GM12878 (cell line): ENCODE data around the gene VIL1. TPM values are rescaled to one million over a fixed set of nuclear protein-coding genes. Genes with fewer than 3 reads are reported as not detected.

Experiments used
- ATAC-seq: fragments of 200-7000 bp; cut with Tn5 transposase; 3 replicates; pipeline ENCODE4 v1.9.1; 2020; ENCODE audit warnings: mild to moderate bottlenecking, moderate library complexity
- BruUV-seq: library from RNA; stranded (reverse); fragments of 400-500 nt; replicated peaks from 2 replicates; lab custom pipeline; 2021; lab: Mats Ljungman, UMichigan
- CTCF ChIA-PET: fragments of 300-600 bp; sonication (Branson Sonifier 250); formaldehyde crosslinking; extraction: SDS; loops from one replicate; lab custom pipeline; 2021; ENCODE audit warnings: inconsistent platforms; lab: Yijun Ruan, JAX
- POLR2A ChIA-PET: fragments of 350-600 bp; formaldehyde crosslinking; extraction: SDS; loops from one replicate; lab custom pipeline; 2021; ENCODE audit warnings: inconsistent platforms; lab: Charles Lee
- RAD21 ChIA-PET: fragments of 300-600 bp; sonication (Branson Sonifier 250); formaldehyde crosslinking; loops from one replicate; lab custom pipeline; 2023; ENCODE audit warnings: antibody characterized with exemption; ENCODE audit not compliant: unreplicated experiment; lab: Charles Lee
- SMC1A ChIA-PET: fragments of 300-600 bp; sonication (Branson Sonifier 250); formaldehyde crosslinking; loops from one replicate; lab custom pipeline; 2023; ENCODE audit not compliant: unreplicated experiment, uncharacterized antibody; lab: Charles Lee
- DNase-seq: peaks from one replicate; pipeline ENCODE4 v3.0.0-alpha.2; 2011; ENCODE audit warnings: low read depth, low spot score
- FAIRE-seq: peaks from 3 replicates; lab custom pipeline; 2011; peaks lifted over from hg19 to GRCh38; lab: Jason Lieb, UNC
- H2AFZ ChIP-seq: 2 replicates; pipeline ENCODE4 v1.6.0; 2011; ENCODE audit warnings: low read depth, low read length, control low read depth; ENCODE audit not compliant: control insufficient read depth
- H3K27ac ChIP-seq: 2 replicates; pipeline ENCODE4 v1.5.1; 2011; ENCODE audit warnings: control low read depth; ENCODE audit not compliant: control insufficient read depth, insufficient read depth
- H3K27me3 ChIP-seq, 2 experiments: replicated peaks in 1 of 2; 2 replicates each; pipeline versions ENCODE4 v1.6.0 to v1.6.1; 2011; ENCODE audit warnings: low read length in 1 of 2; ENCODE audit not compliant: control insufficient read depth in 2 of 2, insufficient read depth in 2 of 2
- H3K36me3 ChIP-seq, 2 experiments: 2 replicates each; pipeline ENCODE4 v1.5.1; 2011; ENCODE audit warnings: low read length in 1 of 2; ENCODE audit not compliant: control insufficient read depth in 2 of 2, insufficient read depth in 2 of 2
- H3K4me1 ChIP-seq: 2 replicates; pipeline ENCODE4 v1.6.1; 2011; ENCODE audit warnings: mild to moderate bottlenecking, low read length, moderate library complexity, mixed read lengths; ENCODE audit not compliant: control insufficient read depth, insufficient read depth
- H3K4me2 ChIP-seq: 2 replicates; pipeline ENCODE4 v1.6.0; 2011; ENCODE audit warnings: control low read depth; ENCODE audit not compliant: control insufficient read depth, insufficient read depth
- H3K4me3 ChIP-seq: fragments of 200-600 bp; sonication (generic); 2 replicates; pipeline ENCODE4 v1.5.1; 2016
- H3K79me2 ChIP-seq: 2 replicates; pipeline ENCODE4 v1.6.0; 2011; ENCODE audit warnings: low read length; ENCODE audit not compliant: control insufficient read depth, insufficient read depth
- H3K9ac ChIP-seq: 2 replicates; pipeline ENCODE4 v1.8.0; 2011; ENCODE audit warnings: low read length, control low read depth, mixed read lengths; ENCODE audit not compliant: control insufficient read depth, insufficient read depth
- H3K9me3 ChIP-seq: replicated peaks from 3 replicates; pipeline ENCODE4 v1.5.1; 2011; ENCODE audit warnings: mild to moderate bottlenecking, low read length; ENCODE audit not compliant: control insufficient read depth, insufficient read depth
- H4K20me1 ChIP-seq: 2 replicates; pipeline ENCODE4 v1.6.0; 2011; ENCODE audit not compliant: control insufficient read depth, insufficient read depth
- ATF7 ChIP-seq: fragments of 450-650 bp; IDR thresholded peaks from 2 replicates; pipeline ENCODE4 v1.6.1; 2016; ENCODE audit warnings: low read depth, mild to moderate bottlenecking
- BHLHE40 ChIP-seq, 2 experiments: fragments of 450-650 bp in 1 of 2; IDR thresholded peaks; 2 replicates each; pipeline ENCODE4 v1.6.1; 2011 to 2017; ENCODE audit warnings: low read depth in 2 of 2, borderline replicate concordance in 1 of 2, improper control_type of control experiment in 1 of 2, low read length in 1 of 2, mild to moderate bottlenecking in 1 of 2
- CHD4 ChIP-seq: fragments of 200-600 bp; sonication (generic); IDR thresholded peaks from 2 replicates; pipeline ENCODE4 v1.6.1; 2016; ENCODE audit warnings: mild to moderate bottlenecking
- CREM ChIP-seq: IDR thresholded peaks from 2 replicates; pipeline ENCODE4 v1.6.1; 2014; ENCODE audit warnings: antibody characterized with exemption, low read depth
- CTCF ChIP-seq, 3 experiments: IDR thresholded peaks in 2 of 3; conservative IDR thresholded peaks in 1 of 3; 2 replicates each; pipeline ENCODE4 v1.5.1; 2011; ENCODE audit warnings: low read depth in 3 of 3, low read length in 3 of 3, mild to moderate bottlenecking in 3 of 3, control low read depth in 2 of 3, moderate library complexity in 2 of 3, inconsistent platforms in 1 of 3, mixed read lengths in 1 of 3; ENCODE audit not compliant: control insufficient read depth in 2 of 3, insufficient read depth in 1 of 3; ENCODE audit errors: extremely low read depth in 1 of 3
- ESRRA ChIP-seq: IDR thresholded peaks from 2 replicates; pipeline ENCODE4 v1.6.1; 2012; ENCODE audit warnings: mild to moderate bottlenecking, low read length, improper control_type of control experiment
- IKZF2 ChIP-seq, 2 experiments: fragments of 450-650 bp; IDR thresholded peaks; 2 replicates each; pipeline ENCODE4 v1.6.1; 2017; ENCODE audit warnings: mild to moderate bottlenecking in 2 of 2, moderate library complexity in 2 of 2
- JUND ChIP-seq: IDR thresholded peaks from 2 replicates; pipeline ENCODE4 v1.6.1; 2012; ENCODE audit warnings: low read depth, mild to moderate bottlenecking, low read length, improper control_type of control experiment, moderate library complexity
- LARP7 ChIP-seq: fragments of 450-650 bp; IDR thresholded peaks from 2 replicates; pipeline ENCODE4 v1.6.1; 2017; ENCODE audit warnings: mild to moderate bottlenecking
- NFXL1 ChIP-seq: fragments of 450-650 bp; IDR thresholded peaks from 2 replicates; pipeline ENCODE4 v1.6.1; 2017; ENCODE audit warnings: antibody characterized with exemption, mild to moderate bottlenecking, borderline replicate concordance
- PML ChIP-seq: IDR thresholded peaks from 2 replicates; pipeline ENCODE4 v1.6.1; 2012; ENCODE audit warnings: low read length, inconsistent platforms
- RAD21 ChIP-seq: IDR thresholded peaks from 2 replicates; pipeline ENCODE4 v1.6.1; 2011; ENCODE audit warnings: mild to moderate bottlenecking, low read depth, low read length, moderate library complexity; ENCODE audit not compliant: insufficient read depth
- SMC3 ChIP-seq: IDR thresholded peaks from 2 replicates; pipeline ENCODE4 v1.6.1; 2011; ENCODE audit warnings: low read length, improper control_type of control experiment, borderline replicate concordance
- SP1 ChIP-seq: IDR thresholded peaks from one replicate; pipeline ENCODE4 v1.6.1; 2011; ENCODE audit warnings: low read depth, low read length
- SREBF2 ChIP-seq: IDR thresholded peaks from 2 replicates; pipeline ENCODE4 v1.6.1; 2012; ENCODE audit warnings: mild to moderate bottlenecking, low read length
- SRF ChIP-seq, 2 experiments: IDR thresholded peaks; 2 replicates each; pipeline ENCODE4 v1.6.1; 2011; ENCODE audit warnings: low read depth in 2 of 2, low read length in 2 of 2, mild to moderate bottlenecking in 1 of 2, moderate library complexity in 1 of 2
- SUPT20H ChIP-seq: IDR thresholded peaks from 2 replicates; pipeline ENCODE4 v1.6.1; 2011; ENCODE audit warnings: low read depth, mild to moderate bottlenecking, low read length, moderate library complexity, borderline replicate concordance; ENCODE audit not compliant: control insufficient read depth
- SUZ12 ChIP-seq: fragments of 200-600 bp; sonication (generic); IDR thresholded peaks from one replicate; pipeline ENCODE4 v1.6.1; 2018; ENCODE audit warnings: antibody characterized with exemption, mild to moderate bottlenecking; ENCODE audit not compliant: unreplicated experiment
- TAF1 ChIP-seq: IDR thresholded peaks from 2 replicates; pipeline ENCODE4 v1.6.1; 2011; ENCODE audit warnings: mild to moderate bottlenecking, low read depth, low read length, borderline replicate concordance
- WGBS: methylation state at CpG from one replicate; pipeline ENCODE4 v1.1.6; 2016; ENCODE audit warnings: low lambda C conversion rate; ENCODE audit not compliant: insufficient replicate concordance, insufficient coverage; ENCODE audit errors: missing lambda C conversion rate; 5-methylcytosine and 5-hydroxymethylcytosine counted together
- in situ Hi-C: fragments of 300-500 bp; cut with MboI; formaldehyde crosslinking; loops from 9 replicates; pipeline ENCODE4 v1.14.3; 2018; ENCODE audit warnings: mixed read lengths
- intact Hi-C: fragments of 100-400 bp; cut with micrococcal nuclease; formaldehyde crosslinking; loops from one replicate; pipeline ENCODE4 v1.14.2; 2022; ENCODE audit not compliant: unreplicated experiment
- polyA plus RNA-seq, 11 experiments: library from polyadenylated mRNA; depleted of rRNA in 4 of 11; unstranded in 6 of 11; stranded (reverse) in 5 of 11; fragments of >200 nt; fragmentation: Nextera tagmentation in 4 of 11; fragmentation: Illumina TruSeq in 1 of 11; extraction: Ambion mirVana in 4 of 11; extraction: Trizol in 1 of 11; gene quantifications; 1 replicate in 1 of 11; 2 replicates in 10 of 11; pipeline versions ENCODE4 v1.2.1 to v1.2.3, GENCODE V29; 2011 to 2016; ENCODE audit warnings: inconsistent platforms in 2 of 11, missing spikeins in 2 of 11, low read depth in 1 of 11
- total RNA-seq, 4 experiments: library from RNA; depleted of rRNA in 3 of 4; stranded (reverse); fragments of >200 nt in 3 of 4; fragmentation: Illumina TruSeq in 1 of 4; extraction: Trizol in 1 of 4; gene quantifications; 2 replicates each; pipeline versions ENCODE4 v1.2.1 to v1.2.3, GENCODE V29; 2013 to 2021
- TF ChIP-seq, protein P1 (sequence below): fragments of 450-650 bp; IDR thresholded peaks from 2 replicates; pipeline ENCODE4 v1.6.1; 2014; ENCODE audit warnings: mild to moderate bottlenecking

VIL1 gene
- total and polyA plus RNA-seq, 10 of the 15 experiments (the other 5 are each of a cell fraction or from before 2014, with no cell fraction given) = 0.03 to 1.9 (median 0.33) TPM

GRCh38 chr2:218425531-218425930 lies 6.6 kb downstream of the VIL1 start:
- in situ Hi-C loops (no loop called here), intact Hi-C loops (no loop called here)
- DNase-seq = no peak
- CTCF ChIA-PET = interaction anchor here (0.6 to 1.0 kb wide), 2 partner anchors 65 to 92 kb away, joined by 3 read pairs; no protein-coding TSS in a partner anchor
- 40% methylated on average over 10 of the region's 10 CpGs for WGBS
- Histone ChIP-seq H4K20me1 (no peaks in the 10 kb centered on the region), H2AFZ (no peak overlapping the region), H3K9me3 (no peaks in the 10 kb centered on the region), H3K36me3 (no peaks in the 10 kb centered on the region), H3K79me2 (no peaks in the 10 kb centered on the region), H3K4me2 (no peak overlapping the region), H3K9ac (no peak overlapping the region), H3K4me1 (no peaks in the 10 kb centered on the region), H3K4me3 (no peak overlapping the region), H3K27ac (no peak overlapping the region), H3K27me3 (no peaks in the 10 kb centered on the region)
- no peak for ATAC-seq
- RAD21 ChIA-PET = no interaction called here
- TF ChIP-seq SUPT20H = no peak
- TF ChIP-seq NFXL1 = no peak
- no peak for TF ChIP-seq SUZ12
- TF ChIP-seq IKZF2 (IDR thresholded peaks at IDR 0.05) = no peak
- no peak for TF ChIP-seq SMC3
- TF ChIP-seq ESRRA = no peak
- no peak for TF ChIP-seq SRF (IDR thresholded peaks at IDR 0.05; ENCODE audit: low read depth in 2 of 2, low read length in 2 of 2)
- TF ChIP-seq BHLHE40 (IDR thresholded peaks at IDR 0.05; ENCODE audit: borderline replicate concordance in 1 of 2, low read depth in 2 of 2, low read length in 1 of 2) = no peak
- no peak for TF ChIP-seq ATF7
- no peak for TF ChIP-seq CTCF (IDR thresholded peaks at IDR 0.05 in 2 of 3, conservative IDR thresholded peaks at IDR 0.05 in 1 of 3; ENCODE audit: control insufficient read depth in 2 of 3, extremely low read depth in 1 of 3, insufficient read depth in 1 of 3, low read depth in 3 of 3, low read length in 3 of 3)
- TF ChIP-seq SP1 = no peak
- TF ChIP-seq PML = no peak
- TF ChIP-seq, protein P1, sequence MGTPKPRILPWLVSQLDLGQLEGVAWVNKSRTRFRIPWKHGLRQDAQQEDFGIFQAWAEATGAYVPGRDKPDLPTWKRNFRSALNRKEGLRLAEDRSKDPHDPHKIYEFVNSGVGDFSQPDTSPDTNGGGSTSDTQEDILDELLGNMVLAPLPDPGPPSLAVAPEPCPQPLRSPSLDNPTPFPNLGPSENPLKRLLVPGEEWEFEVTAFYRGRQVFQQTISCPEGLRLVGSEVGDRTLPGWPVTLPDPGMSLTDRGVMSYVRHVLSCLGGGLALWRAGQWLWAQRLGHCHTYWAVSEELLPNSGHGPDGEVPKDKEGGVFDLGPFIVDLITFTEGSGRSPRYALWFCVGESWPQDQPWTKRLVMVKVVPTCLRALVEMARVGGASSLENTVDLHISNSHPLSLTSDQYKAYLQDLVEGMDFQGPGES = no peak
- TF ChIP-seq JUND = no peak
- no peak for TF ChIP-seq TAF1
- no peak for TF ChIP-seq LARP7
- no peak for TF ChIP-seq RAD21
- no peak for TF ChIP-seq SREBF2
- no peak for TF ChIP-seq CHD4
- no peak for TF ChIP-seq CREM
- FAIRE-seq = no peak
- no TSS peak for BruUV-seq
- POLR2A ChIA-PET = no interaction called here
- SMC1A ChIA-PET = no interaction called here
